Measurements from ENCODE around the gene KREMEN1. TPM values are rescaled to one million over a fixed set of nuclear protein-coding genes. Genes with fewer than 3 reads are reported as not detected.

KREMEN1 gene
- total RNA-seq (2021) (4.1 to 5.8 TPM (median 5.4 TPM) in 3 replicates), Bru-seq, nascent RNA (percentile 42 among the genes with signal in this experiment)
- long read RNA-seq, experiment 1, full-length matches to known transcripts: 4 of 12 reads
- long read RNA-seq, experiment 1, partial matches to known transcripts: 4 of 12 reads
- long read RNA-seq, experiment 1, other reads (novel, unspliced or antisense): 4 of 12 reads
- long read RNA-seq, experiment 2, partial matches to known transcripts: 1 of 8 reads
- long read RNA-seq, experiment 2, other reads (novel, unspliced or antisense): 7 of 8 reads
- long read RNA-seq, experiment 3: 0 reads

GRCh38 chr22:29072979-29073617 is at the start of gene KREMEN1:
Gene KREMEN1, plus strand, starts transcription at chr22:29073035. Its CDS starts 96 bp downstream, at chr22:29073131.
- Mint-ChIP-seq H3K9me3 (no peaks in the 10 kb centered on the region), H3K36me3 (no peaks in the 10 kb centered on the region), H3K27ac (no peak within 1 kb of the TSS), H3K4me1 (peaks cover 20% of the 10 kb centered on the region), H3K27me3 (ENCODE audit: low read depth) (peaks cover 65% of the 10 kb centered on the region), H3K4me3 (peak within 1 kb of the TSS; percentile 74)
- no peak for TF ChIP-seq ZNF423 (CRISPR knock-in tag; IDR thresholded peaks at IDR 0.05)
- TF ChIP-seq ATF1 (CRISPR knock-in tag; IDR thresholded peaks at IDR 0.05): no peak
- no peak for TF ChIP-seq ZNF512 (CRISPR knock-in tag; IDR thresholded peaks at IDR 0.05; ENCODE audit: borderline replicate concordance)
- no peak for TF ChIP-seq ELF4 (CRISPR knock-in tag; IDR thresholded peaks at IDR 0.05; ENCODE audit: low read depth)
- no peak for TF ChIP-seq ATF6 (CRISPR knock-in tag; IDR thresholded peaks at IDR 0.05)
- TF ChIP-seq SP1 (CRISPR knock-in tag; conservative IDR thresholded peaks at IDR 0.05): peak; percentile 12; the same call in 1 of the 2 replicates
- no peak for TF ChIP-seq RELA (CRISPR knock-in tag; IDR thresholded peaks at IDR 0.05; ENCODE audit: borderline replicate concordance)
- TF ChIP-seq CDX4 (CRISPR knock-in tag; IDR thresholded peaks at IDR 0.05; ENCODE audit: borderline replicate concordance): no peak
- CTCF ChIA-PET: interaction anchor here (0.5 to 2.5 kb wide), 6 partner anchors 10 to 172 kb away, joined by 4 to 21 read pairs (median 6); partner anchors contain the start of gene C22orf31
- POLR2A ChIA-PET: no interaction called here
- ATAC-seq (peak; percentile 6), DNase-seq (ENCODE audit: low spot score) (peak; percentile 25)

GRCh38 chr22:29023172-29023796 is 49.6 kb upstream of the KREMEN1 start:
- no peak overlapping the region for H3K4me3 Mint-ChIP-seq
- ATAC-seq: peak; percentile 24; the same call in 1 of the 2 replicates
- no peak overlapping the region for H3K27ac Mint-ChIP-seq
- no peak for TF ChIP-seq FOXJ3 (CRISPR knock-in tag; IDR thresholded peaks at IDR 0.05; ENCODE audit: borderline replicate concordance)
- no peak for TF ChIP-seq NR1H2 (CRISPR knock-in tag; IDR thresholded peaks at IDR 0.05)
- no peak for TF ChIP-seq TP53 (CRISPR knock-in tag; IDR thresholded peaks at IDR 0.05)
- no peak for TF ChIP-seq NFATC4 (CRISPR knock-in tag; IDR thresholded peaks at IDR 0.05)
- TF ChIP-seq HMGA2 (CRISPR knock-in tag; IDR thresholded peaks at IDR 0.05): no peak
- no peak for TF ChIP-seq ZNF317 (CRISPR knock-in tag; IDR thresholded peaks at IDR 0.05; ENCODE audit: borderline replicate concordance, low read depth)
- no peak for TF ChIP-seq ZNF671 (CRISPR knock-in tag; IDR thresholded peaks at IDR 0.05)
- no peak for TF ChIP-seq AR (CRISPR knock-in tag; IDR thresholded peaks at IDR 0.05)
- no peak for TF ChIP-seq JAZF1 (CRISPR knock-in tag; IDR thresholded peaks at IDR 0.05)
- no peak for TF ChIP-seq EMX1 (CRISPR knock-in tag; IDR thresholded peaks at IDR 0.05)
- TF ChIP-seq FOXP4 (CRISPR knock-in tag; IDR thresholded peaks at IDR 0.05): no peak
- TF ChIP-seq ZNF263 (CRISPR knock-in tag; IDR thresholded peaks at IDR 0.05; ENCODE audit: low read depth): no peak
- CTCF ChIA-PET: interaction anchor here (0.5 to 0.9 kb wide), 3 partner anchors 89 to 423 kb away, joined by 3 to 5 read pairs (median 5); no protein-coding TSS in a partner anchor
- POLR2A ChIA-PET: no interaction called here
- H3K36me3 Mint-ChIP-seq: peaks cover 3% of the 10 kb centered on the region
- H3K9me3 Mint-ChIP-seq: peaks cover 4% of the 10 kb centered on the region
- no peaks in the 10 kb centered on the region for H3K27me3 Mint-ChIP-seq (ENCODE audit: low read depth)
- DNase-seq (ENCODE audit: low spot score): no peak
- H3K4me1 Mint-ChIP-seq: peaks cover 29% of the 10 kb centered on the region

All from WTC11 (cell line).